Activated T-helper 1 cell treated with Interleukin-2 at 50 U/mL for 16 hours (primary cell): ENCODE data around the gene MRO.
"Not testable (repeated sequence)": the region's sequence is repeated elsewhere in the genome, so short reads cannot be mapped to it uniquely, and the experiment has no call there.

ENCODE experiments used
- DNase-seq: peaks from one replicate; pipeline ENCODE4 v3.0.0-alpha.2; 2020; ENCODE audit warnings: low read depth

The MRO gene

DNA sequence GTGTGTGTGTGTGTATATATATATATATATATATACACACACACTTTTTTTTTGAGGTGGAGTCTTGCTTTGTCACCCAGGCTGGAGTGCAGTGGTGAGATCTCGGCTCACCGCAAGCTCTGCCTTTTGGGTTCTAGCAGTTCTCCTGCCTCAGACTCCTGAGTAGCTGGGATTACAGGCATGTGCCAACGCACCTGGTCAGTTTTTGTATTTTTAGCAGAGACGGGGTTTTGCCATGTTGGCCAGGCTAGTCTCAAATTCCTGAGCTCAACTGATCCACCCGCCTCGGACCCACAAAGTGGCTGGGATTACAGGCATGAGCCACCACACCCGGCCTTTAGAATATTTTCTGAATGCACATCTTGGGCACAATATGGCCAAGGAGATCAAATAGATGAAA is 13.7 kb upstream of the MRO start:
- DNase-seq, result not testable (repeated sequence)

DNA sequence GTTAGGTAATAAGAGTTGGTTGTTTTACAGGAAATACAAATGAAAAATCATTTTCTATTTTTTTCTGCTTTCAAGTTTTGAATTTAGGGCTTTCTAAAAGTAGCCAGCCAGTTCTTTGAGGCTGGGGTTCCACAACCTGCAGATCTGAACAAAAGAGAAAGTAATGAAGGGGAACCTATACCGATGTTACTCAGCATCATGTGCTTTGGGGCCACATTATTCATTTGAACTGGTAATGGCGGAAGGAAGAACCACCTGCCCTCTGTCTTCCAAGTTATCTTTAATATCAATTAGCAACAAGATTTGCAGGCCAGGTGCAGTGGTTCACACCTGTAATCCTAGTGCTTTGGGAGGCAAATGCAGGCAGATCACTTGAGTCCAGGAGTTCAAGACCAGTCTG is 12.9 kb upstream of the MRO start:
- no peak for DNase-seq

DNA sequence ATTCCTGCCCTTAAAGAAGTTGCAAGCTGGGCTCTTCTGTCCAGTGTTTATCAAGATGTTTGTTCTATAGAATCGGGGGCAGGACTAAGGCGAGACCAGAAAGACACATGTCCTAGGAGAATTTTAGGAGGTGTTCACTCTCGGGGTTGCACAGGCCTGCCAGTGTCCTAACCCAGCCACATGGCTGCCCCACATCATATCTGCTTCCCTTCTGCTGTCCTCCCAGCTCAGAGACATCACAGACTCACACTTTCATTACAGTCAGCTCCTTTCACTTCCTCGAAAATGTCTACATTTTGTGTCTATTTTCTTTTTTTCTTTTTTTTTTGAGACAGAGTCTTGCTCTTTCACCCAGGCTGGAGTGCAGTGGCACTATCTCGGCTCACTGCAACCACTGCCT is 10.7 kb upstream of the MRO start:
- no peak for DNase-seq

DNA sequence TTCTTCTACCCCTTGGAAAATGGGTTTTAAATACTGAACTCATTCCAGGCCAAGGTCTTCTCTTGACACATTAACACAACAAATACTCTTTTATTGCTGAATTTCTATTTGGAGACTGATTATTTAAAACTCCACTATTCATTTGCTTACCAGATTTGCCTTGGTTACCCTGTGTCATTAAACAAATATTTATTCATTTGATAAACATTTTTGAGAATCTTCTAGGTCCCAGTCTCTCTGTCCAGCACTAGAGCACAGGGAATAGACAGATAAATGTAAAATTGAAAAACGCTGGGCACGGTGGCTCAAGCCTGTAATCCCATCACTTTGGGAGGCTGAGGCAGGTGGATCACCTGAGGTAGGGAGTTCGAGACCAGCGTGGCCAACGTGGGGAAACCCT is 9.8 kb upstream of the MRO start:
- no peak for DNase-seq

DNA sequence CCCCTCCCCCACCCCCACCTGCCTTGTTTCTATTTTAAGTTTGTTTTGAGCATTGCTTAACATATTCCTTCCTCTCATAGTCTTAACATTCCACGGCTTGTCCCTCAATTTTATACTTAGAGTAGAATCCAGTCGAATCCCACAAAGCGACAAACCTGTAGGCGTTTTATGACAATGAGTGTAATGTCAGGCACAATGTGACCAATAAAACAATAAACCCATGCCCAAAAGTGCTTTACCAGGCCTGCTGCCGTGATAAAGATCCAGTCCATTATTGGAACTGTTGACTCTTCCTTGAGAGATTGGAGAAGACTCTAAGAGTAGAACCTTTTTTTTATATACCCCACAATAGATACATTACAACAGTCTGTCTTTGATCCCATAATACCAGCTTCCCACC is 6.2 kb upstream of the MRO start:
- DNase-seq, result no peak

DNA sequence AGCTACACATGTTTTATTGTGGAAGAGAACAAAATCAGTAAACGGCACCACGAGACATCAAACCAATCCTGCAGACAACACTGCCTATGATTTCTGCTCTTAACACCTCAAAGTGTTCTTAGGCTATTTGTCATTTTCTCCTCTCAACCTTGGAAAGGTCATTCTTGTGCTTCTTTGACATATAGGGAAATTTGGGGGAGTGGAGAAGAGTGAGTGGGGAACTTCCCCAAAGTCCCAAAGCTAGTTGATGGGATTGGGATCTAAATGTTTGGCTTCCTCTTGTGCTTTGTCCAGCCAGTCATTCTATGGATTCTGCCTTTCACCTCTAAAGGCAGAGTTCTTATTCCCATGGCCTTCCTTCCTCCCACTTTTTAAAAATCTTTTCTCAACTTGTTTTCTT is 5.8 kb upstream of the MRO start:
- no peak for DNase-seq

DNA sequence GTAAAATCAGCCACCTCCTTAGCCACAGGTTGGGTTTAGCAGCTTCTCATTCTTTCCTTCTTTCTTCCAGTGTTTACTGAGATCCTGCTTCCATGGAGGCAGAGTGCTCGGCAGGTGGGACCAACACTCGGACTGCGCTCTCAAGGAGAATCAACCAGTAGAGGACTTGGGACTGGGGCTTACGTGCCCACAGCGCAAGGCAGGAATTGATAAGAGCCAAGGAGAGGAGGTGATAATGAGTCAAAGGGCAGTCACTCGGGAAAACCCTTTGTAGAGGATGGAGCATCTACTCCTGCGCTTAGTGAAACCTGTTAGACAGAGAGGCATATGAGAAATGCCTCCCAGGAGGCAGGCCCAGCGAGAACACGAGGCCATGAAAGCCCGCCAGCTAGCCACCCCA is 2.9 kb upstream of the MRO start:
- no peak for DNase-seq

DNA sequence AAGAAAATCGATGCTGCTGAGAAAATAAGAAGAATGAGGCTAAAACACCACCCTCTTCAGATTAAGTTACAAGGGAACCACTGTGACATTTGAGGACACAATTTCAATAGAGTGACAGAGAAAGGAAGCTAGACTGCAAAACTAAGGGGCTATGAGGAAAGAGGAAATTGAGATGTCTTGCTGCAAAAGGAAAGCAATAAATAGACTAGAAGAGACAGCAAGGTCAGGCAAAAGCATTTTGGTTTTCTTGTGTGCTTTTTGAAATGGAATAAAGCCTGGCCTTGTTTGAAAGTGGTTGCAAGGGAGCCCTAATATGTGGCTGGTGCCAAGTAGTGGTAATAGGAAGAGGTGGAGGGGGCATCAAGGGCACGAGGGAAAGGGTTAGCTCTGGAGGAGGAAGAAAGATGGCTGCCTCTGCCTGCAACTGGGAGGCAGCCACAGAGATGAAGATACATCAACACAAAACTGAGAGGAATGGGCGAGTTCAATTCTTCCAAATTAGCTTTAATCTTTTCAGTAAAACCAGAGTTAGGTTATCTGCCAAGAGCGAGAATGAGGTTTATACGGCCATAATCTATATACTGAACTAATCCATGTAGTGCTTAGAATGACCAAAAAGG is 1.2 kb upstream of the MRO start:
- no peak for DNase-seq

DNA sequence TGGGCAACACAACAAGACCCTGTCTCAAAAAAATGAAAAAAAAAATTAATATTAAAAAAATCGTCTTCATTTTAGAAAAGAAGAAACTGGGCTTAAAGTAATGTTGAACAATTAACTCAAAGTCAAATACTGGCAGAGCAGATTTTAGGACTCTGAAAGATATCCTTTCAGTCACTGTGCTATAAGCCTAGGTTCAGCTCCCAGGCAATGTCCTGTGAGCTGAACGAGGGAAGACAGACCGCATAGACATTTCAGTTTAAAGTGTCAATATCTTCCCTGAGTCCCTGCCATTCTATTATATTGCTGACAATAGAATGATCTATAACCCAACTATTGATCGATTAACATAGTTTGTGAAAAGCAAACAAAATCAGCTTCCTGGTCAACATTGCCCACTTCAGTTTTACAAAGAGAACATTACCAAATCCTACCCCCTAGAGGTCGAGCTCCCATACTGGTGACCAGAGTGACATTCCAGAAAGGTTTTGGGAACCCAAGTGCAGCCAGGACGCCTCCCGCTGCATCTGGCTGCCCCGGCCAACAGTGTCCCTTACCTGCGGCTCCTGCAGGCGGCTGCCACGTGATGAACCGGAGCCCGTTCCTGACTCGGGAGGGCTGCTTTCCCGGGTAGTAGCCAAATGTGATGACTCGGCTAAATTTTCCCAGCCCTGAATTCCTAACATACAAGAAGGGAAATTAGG is 639 bp downstream of the MRO start:
- no peak for DNase-seq

DNA sequence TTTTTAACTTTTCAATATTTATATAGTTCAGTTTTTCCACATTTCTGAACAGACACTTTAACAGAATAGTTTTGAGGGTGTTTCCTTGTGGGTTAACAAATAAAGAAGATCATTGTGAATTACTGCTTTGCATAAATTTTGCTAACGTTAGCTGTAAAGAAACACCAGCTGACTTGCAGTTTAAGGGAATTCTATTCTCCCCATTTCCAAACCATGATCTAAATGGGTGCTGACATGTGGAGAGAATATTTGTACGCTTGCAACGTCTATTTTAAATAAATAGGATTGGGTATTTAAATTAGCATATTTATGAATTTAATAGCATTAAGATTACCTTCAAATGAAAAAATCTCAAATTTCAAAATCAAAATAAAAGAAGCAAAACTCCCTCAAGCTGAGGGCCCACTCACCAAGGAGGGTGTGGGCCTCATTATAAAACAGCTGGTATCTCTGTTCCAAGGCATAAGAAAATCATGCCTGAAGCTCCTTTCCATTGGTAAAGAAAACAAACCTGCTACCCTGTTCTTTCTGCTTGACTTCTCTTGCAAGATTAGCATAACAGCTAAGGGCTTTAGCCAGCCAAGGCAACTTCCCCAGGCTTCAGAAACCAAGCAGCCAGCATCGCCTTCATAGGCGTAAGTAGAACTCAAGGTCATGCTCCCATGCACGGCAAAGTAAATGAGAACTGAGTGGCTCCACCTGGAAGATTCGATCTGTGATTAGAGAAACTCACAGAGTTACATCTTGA is 3.2 kb downstream of the MRO start:
- DNase-seq, result no peak

DNA sequence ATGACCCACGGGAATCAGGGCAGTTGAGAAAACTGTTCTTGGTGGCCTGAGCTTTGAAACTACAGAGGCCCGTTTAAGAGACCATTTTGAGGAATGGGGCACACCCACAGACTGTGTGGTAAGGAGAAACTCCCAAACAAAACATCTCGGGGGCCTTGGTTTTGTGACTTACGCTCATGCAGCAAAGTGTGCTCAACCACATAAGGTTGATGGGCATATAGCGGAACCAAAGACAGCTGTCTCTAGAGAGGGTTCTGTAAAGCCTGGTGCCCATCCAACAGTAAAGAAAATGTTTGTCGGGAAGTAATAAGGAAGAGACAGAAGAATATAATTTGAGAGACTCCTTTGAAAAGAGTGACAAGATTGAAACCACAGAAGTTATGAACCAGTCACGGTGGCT is 5.4 kb downstream of the MRO start:
- DNase-seq, result no peak

DNA sequence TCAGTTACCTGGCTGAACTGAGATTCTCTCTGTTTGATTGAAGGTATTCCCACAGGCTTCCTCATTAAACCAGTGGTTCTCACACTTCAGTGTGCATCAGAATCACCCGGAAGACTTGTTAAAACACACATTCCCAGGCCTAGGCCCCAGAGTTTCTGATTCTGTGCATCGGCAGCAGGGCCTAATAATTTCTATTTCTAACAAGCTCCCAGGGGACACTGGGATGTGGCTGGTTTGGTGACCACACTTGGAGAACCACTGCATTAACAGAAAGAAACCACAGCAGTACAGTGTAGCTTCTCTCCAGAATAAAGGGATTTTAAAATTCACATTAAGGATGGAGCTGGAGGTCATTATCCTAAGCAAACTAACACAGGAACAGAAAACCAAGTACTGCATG is 6.5 kb downstream of the MRO start:
- no peak for DNase-seq

DNA sequence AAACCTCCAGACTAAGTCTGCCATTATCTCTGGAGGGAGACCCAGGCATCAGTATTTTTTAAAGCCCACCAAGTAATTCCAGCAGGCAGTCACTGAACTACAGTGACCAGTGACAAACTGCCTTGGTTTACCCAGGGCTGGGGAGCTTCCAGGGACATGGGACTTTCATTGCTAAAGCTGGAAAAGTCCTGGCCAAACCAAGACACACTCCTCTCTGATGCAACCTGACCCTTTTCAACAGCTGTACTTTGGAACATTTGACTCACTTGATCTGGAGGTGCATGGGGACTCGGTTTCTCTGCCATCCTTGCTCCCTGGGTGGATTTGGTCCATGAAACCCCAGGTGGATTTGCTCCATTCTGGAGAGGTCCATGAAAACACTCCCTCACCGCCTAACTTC is 7.0 kb downstream of the MRO start:
- no peak for DNase-seq

DNA sequence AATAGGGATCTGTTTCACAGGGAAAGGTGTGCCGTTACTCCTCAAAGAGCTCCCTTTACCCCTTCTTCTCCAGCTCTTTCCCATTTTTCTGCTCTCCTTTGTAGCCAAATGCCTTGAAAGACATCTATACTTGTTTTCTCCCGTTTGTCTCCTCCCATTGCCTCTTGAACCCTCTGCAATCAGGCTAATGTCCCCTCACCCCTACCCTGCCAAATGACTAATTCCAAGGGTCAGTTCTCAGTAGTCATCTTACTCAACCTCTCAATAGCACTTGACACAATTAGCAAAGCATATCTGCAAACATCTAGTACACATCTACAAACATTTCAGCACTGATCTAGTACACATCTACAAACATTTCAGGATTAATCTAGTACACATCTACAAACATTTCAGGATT is 12.6 kb downstream of the MRO start:
- DNase-seq, result no peak

DNA sequence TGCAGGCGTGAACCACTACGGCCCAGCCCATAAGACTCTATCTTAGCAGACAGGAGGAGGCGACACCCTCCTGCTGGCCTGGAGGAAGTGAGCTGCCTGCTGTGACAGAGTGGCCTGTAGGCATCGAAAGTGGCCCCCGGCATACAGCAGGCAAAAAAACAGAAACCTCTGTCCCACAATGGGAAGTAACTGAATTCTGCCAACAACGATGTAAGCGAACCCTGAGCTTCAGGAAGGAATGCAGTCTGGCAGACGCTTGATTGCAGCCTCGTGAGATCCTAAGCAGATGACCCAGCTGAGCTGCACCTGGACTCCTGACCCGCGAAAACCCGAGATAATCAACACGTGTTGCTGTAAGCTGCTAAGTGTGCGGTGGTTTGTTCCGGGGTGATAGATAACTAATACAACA is 13.6 kb downstream of the MRO start:
- DNase-seq, result no peak

DNA sequence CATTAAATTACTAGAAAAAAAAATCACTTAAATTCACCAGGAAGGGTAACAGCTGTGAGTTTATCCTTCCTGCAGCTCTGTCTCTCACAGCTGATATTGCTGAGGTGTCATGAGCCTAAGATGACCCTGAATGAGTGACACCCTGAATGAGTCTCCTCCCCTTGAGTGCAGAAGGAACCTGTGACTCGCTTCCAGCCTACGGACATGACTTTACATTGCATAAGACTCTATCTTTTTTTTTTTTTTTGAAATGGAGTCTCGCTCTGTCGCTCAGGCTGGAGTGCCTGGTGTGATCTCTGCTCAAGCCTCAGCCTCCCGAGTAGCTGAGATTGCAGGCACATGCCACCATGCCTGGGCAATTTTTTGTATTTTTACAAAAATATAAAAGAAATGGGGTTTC is 14.1 kb downstream of the MRO start:
- no peak for DNase-seq

DNA sequence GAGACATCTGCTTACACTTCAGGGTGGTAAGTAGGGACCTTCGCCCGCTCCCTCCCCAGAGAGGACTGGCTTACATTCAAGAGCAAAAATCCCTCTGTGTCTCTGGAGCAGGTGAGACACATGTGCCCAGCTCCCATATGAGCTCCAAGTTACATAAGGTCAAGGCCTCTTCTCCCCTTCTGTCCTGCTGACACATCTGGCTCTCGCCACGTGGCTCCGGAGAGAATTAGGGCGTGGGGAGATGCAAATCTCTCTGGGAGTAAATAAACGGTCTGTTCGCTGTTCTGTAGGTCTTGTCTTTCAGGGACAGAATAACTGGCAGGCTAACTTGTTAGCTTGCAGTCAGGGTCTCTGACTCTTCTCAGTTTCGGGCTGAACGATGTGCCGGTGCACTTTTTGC is 16.2 kb downstream of the MRO start:
- no peak for DNase-seq

DNA sequence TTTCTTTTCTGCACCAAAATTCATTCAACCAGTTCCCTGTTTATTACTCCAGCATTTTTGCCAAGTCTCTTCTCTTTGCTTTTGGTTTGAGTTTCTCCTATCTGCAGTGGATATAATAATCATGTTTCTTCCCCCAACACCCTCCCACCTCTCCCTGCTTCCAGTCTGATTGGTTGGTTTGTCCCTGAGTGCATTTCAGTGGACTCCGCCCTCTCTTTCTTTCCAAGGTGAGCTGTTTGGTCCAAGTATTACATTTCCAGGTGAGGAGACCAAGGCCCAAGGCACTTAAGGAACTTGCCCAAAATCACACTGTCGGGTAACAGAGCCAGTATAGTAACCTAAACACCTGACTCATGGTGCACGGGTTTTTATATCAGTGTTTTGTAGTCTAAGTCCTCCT is 17.7 kb downstream of the MRO start:
- no peak for DNase-seq

DNA sequence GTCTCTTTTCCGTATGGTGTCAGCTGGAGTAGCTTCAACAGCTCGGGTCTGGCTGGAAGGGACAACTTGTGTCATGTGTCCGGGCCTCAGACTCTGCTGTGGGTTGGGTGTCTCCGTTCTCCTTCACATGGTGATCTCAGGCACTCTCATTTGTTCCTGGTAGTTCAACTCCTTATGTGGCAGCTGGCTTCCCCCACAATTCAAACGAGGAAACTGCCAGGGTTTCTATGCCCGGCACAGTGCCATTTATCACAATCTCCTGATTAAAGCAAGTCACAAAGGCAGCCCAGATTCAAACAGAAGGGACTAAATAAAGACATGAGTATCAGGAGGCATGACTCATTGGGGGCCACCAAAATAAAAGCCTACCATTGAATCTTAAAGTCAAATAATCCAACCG is 22.7 kb downstream of the MRO start:
- DNase-seq, result no peak

DNA sequence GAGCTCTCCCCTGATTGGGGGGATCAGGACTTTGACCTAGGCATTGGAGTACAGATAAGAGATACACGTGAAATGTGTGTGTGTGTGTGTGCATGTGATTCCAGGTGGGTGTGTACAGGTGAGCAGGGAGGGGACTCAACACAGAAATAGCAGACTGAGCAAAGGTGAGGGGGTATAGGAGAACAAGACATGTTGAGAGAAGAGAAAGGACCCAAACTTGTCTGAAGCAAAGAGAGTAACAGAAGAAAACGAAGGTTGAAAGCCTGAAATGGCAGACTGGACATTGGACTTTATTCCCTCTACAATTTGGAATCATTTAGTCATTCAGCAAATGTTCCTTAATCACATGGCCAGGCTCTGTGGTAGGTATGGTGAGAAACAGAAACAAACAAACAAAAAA is 23.3 kb downstream of the MRO start:
- DNase-seq, result no peak

DNA sequence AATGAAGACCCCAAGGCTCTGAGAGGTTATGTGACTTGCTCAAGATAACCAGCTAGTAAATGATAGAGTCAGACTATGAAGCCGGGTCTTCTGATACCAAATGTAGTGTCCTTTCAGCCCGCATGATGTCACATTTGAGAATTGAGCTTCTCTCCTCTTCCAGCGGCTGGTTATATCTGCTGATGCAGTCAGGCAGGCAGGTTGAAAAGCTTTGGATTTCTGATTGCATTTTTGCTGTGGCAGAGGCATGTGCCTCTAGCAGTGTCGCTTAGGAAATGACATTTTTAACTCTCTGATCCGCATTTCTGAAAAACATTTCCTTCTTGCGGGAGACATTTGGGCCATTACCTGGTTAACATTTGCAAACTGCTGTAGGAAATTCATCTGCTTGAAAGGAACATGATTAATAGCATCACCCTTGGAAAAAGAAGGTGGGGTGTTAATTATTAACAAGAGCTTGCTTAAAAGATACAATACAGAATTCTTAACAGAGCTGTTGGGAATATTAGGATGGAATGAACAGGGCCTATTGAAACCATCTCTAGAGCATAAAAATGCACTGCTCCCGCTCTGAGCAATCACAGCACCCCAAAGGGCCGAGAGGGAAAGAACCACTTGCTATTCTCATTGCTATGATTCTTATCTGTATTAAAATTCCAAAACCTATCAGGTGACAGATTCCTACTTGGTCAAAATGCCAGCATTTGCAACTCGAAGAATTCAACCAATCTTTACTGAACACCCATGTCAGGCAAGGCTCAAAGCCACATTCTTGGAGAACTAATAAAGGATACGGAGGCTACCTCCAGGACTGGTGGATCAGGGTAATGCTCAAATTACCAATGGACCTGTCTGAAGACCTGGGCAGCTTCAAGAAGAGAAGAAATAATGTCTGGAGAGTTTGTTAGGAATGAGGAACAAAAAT is 25.9 kb downstream of the MRO start:
- DNase-seq, result no peak

DNA sequence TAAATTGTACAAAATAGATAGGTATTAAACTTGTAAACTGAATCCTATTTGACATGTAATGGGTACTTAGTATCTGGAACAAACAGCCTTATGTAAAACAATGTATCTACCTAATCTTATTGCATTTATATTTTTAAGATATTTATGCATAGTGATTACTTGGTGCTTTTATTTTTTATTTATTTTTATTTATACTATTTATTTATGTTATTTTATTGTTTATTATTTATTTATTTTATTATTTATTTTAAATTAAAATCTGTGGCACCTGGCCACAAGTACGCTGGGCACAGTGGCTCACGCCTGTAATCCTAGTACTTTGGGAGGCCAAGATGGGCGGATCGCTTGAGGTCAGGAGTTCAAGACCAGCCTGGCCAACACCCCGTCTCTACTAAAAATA is 26.9 kb downstream of the MRO start:
- no peak for DNase-seq
